ENCODE measurements around the gene PNLIPRP3.

The PNLIPRP3 gene

DNA sequence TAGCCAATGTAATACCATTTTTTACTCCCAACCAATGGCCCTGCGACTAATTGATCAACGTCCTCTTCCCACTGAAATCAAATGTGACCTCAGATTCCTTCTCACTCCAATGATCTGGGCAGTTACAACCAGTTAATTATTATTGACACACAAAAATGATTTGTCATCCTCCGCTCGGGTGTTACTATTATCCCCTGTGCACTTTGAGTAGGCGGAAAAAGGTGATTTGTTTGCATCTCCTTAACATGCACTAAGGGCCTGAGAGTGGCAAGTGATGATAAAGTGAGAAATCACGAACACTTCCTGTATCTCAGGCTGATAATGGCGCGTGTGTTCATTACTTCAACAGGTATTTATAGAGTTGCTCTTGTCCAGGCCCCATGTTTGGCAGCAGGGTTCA is 77.1 kb downstream of the PNLIPRP3 start:
- no peak overlapping the region for H3K27ac Mint-ChIP-seq
- peaks cover 6% of the 10 kb centered on the region for H3K4me1 Mint-ChIP-seq
- peaks cover 10% of the 10 kb centered on the region for H3K27me3 Mint-ChIP-seq (ENCODE audit: low read depth)
- H3K9me3 Mint-ChIP-seq, result peaks cover 3% of the 10 kb centered on the region
- H3K36me3 Mint-ChIP-seq (ENCODE audit: low read depth), result no peaks in the 10 kb centered on the region
- H3K4me3 Mint-ChIP-seq, result no peak overlapping the region
- TF ChIP-seq, protein P1, sequence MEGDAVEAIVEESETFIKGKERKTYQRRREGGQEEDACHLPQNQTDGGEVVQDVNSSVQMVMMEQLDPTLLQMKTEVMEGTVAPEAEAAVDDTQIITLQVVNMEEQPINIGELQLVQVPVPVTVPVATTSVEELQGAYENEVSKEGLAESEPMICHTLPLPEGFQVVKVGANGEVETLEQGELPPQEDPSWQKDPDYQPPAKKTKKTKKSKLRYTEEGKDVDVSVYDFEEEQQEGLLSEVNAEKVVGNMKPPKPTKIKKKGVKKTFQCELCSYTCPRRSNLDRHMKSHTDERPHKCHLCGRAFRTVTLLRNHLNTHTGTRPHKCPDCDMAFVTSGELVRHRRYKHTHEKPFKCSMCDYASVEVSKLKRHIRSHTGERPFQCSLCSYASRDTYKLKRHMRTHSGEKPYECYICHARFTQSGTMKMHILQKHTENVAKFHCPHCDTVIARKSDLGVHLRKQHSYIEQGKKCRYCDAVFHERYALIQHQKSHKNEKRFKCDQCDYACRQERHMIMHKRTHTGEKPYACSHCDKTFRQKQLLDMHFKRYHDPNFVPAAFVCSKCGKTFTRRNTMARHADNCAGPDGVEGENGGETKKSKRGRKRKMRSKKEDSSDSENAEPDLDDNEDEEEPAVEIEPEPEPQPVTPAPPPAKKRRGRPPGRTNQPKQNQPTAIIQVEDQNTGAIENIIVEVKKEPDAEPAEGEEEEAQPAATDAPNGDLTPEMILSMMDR (IDR thresholded peaks at IDR 0.05; ENCODE audit: unreplicated experiment in 3 of 3), result no peak

DNA sequence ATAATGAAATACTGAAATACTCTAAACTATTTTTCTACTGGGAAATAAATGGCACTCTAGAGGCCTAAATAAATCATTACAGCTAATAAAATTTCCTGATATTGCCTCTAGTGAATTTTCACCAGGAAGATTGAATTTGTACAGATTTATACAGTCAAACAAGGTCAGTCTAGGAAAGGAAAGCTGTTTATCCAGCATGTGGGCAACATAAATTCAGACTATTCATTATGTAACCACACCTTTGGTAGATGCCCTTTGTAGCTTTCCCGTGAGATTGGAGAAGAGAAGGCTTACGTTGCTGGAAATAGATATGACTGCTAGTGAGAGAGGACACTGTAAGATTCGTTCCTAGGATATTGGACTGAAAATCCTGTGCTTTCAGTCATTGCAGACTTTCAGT is 82.9 kb downstream of the PNLIPRP3 start:
- Mint-ChIP-seq H3K27me3 (ENCODE audit: low read depth) (peaks cover 4% of the 10 kb centered on the region), H3K27ac (peak overlapping the region in 1 of 3 experiments; percentile 67), H3K36me3 (ENCODE audit: low read depth) (no peaks in the 10 kb centered on the region), H3K9me3 (no peaks in the 10 kb centered on the region), H3K4me1 (no peaks in the 10 kb centered on the region), H3K4me3 (no peak overlapping the region)
- TF ChIP-seq, protein P1 (IDR thresholded peaks at IDR 0.05; ENCODE audit: unreplicated experiment in 3 of 3), result peak in 1 of 3 experiments; percentile 12

DNA sequence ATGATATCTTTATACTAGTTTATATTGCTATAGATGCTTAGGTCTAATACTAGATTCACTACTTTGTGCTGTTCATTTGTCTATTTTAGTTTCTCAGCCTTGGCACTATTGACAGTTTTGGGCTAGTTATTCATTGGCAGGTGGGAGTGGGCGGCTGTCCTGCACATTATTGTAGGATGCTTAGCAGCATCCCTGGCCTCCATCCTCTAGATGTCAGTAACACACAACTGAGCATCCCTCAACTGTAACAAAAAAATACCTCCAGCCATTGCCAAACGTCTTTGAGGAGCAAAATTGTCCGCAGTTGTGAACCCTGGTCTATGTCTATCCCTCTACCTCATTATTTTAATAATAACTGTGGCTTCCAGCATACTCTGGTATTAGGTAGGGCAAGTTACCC is 83.7 kb downstream of the PNLIPRP3 start:
- Mint-ChIP-seq H3K36me3 (ENCODE audit: low read depth) (no peaks in the 10 kb centered on the region), H3K4me1 (no peaks in the 10 kb centered on the region)

DNA sequence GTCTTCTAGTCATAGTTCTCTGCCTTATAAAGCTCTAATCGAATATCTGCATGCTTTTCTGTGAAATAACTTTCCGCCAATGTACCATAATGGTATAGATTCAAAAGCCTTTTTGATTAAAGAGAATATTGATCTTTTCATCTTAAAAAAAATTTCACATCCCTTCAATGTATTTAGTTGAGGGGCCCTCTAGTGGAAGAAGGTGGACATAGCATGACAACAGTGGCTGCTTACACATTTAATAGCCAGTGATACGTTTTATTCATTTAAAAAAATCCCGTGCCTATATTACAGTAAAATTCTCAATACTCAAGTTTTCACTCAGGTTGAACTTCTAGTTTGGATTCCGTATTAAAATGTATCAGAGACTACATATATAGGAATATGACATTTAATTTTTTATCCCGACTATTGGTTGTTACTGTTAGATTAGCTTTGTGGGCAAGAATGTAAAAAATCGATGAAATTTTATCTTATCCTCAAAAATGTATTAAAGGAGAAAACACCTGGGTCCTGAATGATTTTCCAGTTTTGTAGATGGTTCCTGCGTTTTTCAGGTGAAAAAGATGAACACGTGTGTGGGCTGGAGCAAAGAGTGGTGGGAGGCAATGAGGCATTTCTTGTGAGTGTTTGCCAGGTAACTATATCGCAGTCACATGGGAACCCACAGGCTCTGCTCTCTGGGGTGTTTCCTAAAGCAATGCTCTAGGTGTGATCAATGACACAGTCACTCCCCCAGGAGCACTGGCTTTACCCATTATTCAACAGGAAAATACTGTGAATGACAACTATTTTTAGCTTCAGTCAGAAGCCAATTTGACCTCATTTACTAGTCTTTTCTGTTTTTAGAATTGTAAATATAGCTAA is 94.0 kb downstream of the PNLIPRP3 start:
- Mint-ChIP-seq H3K27ac (no peak overlapping the region), H3K4me1 (no peaks in the 10 kb centered on the region), H3K4me3 (no peak overlapping the region), H3K27me3 (ENCODE audit: low read depth) (peaks cover 13% of the 10 kb centered on the region), H3K9me3 (no peaks in the 10 kb centered on the region), H3K36me3 (ENCODE audit: low read depth) (no peaks in the 10 kb centered on the region)
- TF ChIP-seq, protein P1 (IDR thresholded peaks at IDR 0.05; ENCODE audit: unreplicated experiment in 3 of 3), result peak; percentile 85 to 87 (median 86)

More for the DNA sequence above, 83.7 kb downstream of the PNLIPRP3 start:
- H3K27me3 Mint-ChIP-seq (ENCODE audit: low read depth), result peaks cover 4% of the 10 kb centered on the region
- H3K27ac Mint-ChIP-seq, result no peak overlapping the region
- TF ChIP-seq, protein P1 (IDR thresholded peaks at IDR 0.05; ENCODE audit: unreplicated experiment in 3 of 3), result no peak
- no peaks in the 10 kb centered on the region for H3K9me3 Mint-ChIP-seq
- no peak overlapping the region for H3K4me3 Mint-ChIP-seq

DNA sequence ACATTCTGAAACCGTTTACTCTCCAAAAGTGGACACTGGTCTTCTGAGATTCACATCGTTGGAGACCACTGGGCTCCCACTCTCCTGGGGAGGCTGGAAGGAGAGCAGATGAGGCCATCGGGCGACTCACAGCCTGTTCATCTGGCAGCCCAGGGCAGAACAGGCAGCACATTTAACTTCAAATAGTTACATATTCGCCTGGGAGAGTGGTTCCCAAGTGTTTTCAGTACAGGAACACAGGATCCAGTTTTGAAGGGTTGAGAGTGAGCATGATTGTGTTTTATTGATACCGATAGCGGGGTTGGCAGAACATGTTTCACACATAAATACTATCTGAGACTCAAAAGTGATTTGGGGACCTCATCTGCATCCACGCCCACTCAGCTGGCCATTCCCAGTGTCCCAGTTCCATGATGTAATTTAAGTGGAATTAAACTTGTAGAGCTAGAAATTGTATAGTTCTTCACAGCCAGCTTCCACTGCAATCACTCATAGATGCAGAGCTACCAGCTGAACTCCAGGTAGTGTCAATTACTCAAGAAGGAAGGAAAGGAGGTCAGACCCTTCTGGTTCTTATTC is 95.2 kb downstream of the PNLIPRP3 start:
- Mint-ChIP-seq H3K36me3 (ENCODE audit: low read depth) (no peaks in the 10 kb centered on the region), H3K4me3 (no peak overlapping the region), H3K27me3 (ENCODE audit: low read depth) (peaks cover 13% of the 10 kb centered on the region)

More for the DNA sequence above, 95.2 kb downstream of the PNLIPRP3 start:
- Mint-ChIP-seq H3K9me3 (no peaks in the 10 kb centered on the region), H3K27ac (no peak overlapping the region), H3K4me1 (no peaks in the 10 kb centered on the region)
- TF ChIP-seq, protein P1 (IDR thresholded peaks at IDR 0.05; ENCODE audit: unreplicated experiment in 3 of 3), result no peak
